ENCODE results near the gene TRPV6. TPM values are rescaled to one million over a fixed set of nuclear protein-coding genes. Genes with fewer than 3 reads are reported as not detected.

Gene TRPV6
- total RNA-seq, 1 experiment from 2014 or later, result not detected

GRCh38 chr7:142908921-142909890, 23.7 kb upstream of the TRPV6 start:
- no peak for DNase-seq (ENCODE audit: extremely low read depth, low read depth)

- DNase-seq (ENCODE audit: extremely low read depth, low read depth), result no peak
Observed at GRCh38 chr7:142908290-142908689, 22.7 kb upstream of the TRPV6 start.

- no peak for DNase-seq (ENCODE audit: extremely low read depth, low read depth)
Observed at GRCh38 chr7:142906643-142907042, 21.1 kb upstream of the TRPV6 start.

GRCh38 chr7:142905759-142906158, 20.2 kb upstream of the TRPV6 start:
- no peak for DNase-seq (ENCODE audit: extremely low read depth, low read depth)

- DNase-seq (ENCODE audit: extremely low read depth, low read depth), result no peak
Observed at GRCh38 chr7:142904128-142904527, 18.6 kb upstream of the TRPV6 start.

- DNase-seq (ENCODE audit: extremely low read depth, low read depth), result no peak
Observed at GRCh38 chr7:142901426-142902259, 16.1 kb upstream of the TRPV6 start.

- DNase-seq (ENCODE audit: extremely low read depth, low read depth), result no peak
Observed at GRCh38 chr7:142899661-142900060, 14.1 kb upstream of the TRPV6 start.

- DNase-seq (ENCODE audit: extremely low read depth, low read depth), result no peak
Observed at GRCh38 chr7:142898377-142899170, 13.0 kb upstream of the TRPV6 start.

- DNase-seq (ENCODE audit: extremely low read depth, low read depth), result no peak
Observed at GRCh38 chr7:142897691-142898090, 12.1 kb upstream of the TRPV6 start.

- no peak for DNase-seq (ENCODE audit: extremely low read depth, low read depth)
Observed at GRCh38 chr7:142896741-142897379, 11.3 kb upstream of the TRPV6 start.

GRCh38 chr7:142896151-142896550, 10.6 kb upstream of the TRPV6 start:
- DNase-seq (ENCODE audit: extremely low read depth, low read depth), result no peak

GRCh38 chr7:142894985-142895593, 9.5 kb upstream of the TRPV6 start:
- no peak for DNase-seq (ENCODE audit: extremely low read depth, low read depth)

- no peak for DNase-seq (ENCODE audit: extremely low read depth, low read depth)
Observed at GRCh38 chr7:142894112-142894984, 8.8 kb upstream of the TRPV6 start.

GRCh38 chr7:142892951-142893350, 7.4 kb upstream of the TRPV6 start:
- no peak for DNase-seq (ENCODE audit: extremely low read depth, low read depth)

GRCh38 chr7:142891490-142892082, 6.0 kb upstream of the TRPV6 start:
- DNase-seq (ENCODE audit: extremely low read depth, low read depth), result no peak

- DNase-seq (ENCODE audit: extremely low read depth, low read depth), result no peak
Observed at GRCh38 chr7:142890874-142891485, 5.4 kb upstream of the TRPV6 start.

GRCh38 chr7:142889816-142890215, 4.3 kb upstream of the TRPV6 start:
- no peak for DNase-seq (ENCODE audit: extremely low read depth, low read depth)

Data from NCI-H460 (cell line).